ENCODE data around the gene INSL4. TPM values are rescaled to one million over a fixed set of nuclear protein-coding genes. Genes with fewer than 3 reads are reported as not detected.

Gene INSL4
- total RNA-seq, 1 donor from 2014 or later, result not detected

DNA sequence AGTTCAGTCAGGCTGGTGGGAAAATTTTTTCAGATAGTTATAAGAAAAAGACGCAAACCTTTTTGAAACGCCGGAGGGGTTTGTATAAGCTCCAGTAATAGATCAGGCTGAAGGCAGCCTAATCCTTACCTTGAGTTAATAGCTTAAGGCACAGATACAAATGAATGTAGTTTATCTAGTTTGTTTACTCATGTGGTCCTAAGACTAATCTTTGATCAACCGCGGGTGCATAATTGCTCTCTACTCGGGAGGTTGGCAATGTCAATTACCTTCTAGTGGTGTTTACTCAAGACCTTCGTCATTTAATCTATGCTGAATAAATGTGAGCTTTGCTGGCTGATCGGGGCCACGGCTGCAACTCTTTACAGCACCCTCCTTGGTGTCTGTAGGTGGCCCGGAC, 665 bp upstream of the INSL4 start:
- TF ChIP-seq, protein P1, sequence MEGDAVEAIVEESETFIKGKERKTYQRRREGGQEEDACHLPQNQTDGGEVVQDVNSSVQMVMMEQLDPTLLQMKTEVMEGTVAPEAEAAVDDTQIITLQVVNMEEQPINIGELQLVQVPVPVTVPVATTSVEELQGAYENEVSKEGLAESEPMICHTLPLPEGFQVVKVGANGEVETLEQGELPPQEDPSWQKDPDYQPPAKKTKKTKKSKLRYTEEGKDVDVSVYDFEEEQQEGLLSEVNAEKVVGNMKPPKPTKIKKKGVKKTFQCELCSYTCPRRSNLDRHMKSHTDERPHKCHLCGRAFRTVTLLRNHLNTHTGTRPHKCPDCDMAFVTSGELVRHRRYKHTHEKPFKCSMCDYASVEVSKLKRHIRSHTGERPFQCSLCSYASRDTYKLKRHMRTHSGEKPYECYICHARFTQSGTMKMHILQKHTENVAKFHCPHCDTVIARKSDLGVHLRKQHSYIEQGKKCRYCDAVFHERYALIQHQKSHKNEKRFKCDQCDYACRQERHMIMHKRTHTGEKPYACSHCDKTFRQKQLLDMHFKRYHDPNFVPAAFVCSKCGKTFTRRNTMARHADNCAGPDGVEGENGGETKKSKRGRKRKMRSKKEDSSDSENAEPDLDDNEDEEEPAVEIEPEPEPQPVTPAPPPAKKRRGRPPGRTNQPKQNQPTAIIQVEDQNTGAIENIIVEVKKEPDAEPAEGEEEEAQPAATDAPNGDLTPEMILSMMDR (IDR thresholded peaks at IDR 0.05; ENCODE audit: partially characterized antibody, unreplicated experiment), result no peak
- DNase-seq, result no peak
- H3K27me3 Mint-ChIP-seq (ENCODE audit: unreplicated experiment), result no peaks in the 10 kb centered on the region

DNA sequence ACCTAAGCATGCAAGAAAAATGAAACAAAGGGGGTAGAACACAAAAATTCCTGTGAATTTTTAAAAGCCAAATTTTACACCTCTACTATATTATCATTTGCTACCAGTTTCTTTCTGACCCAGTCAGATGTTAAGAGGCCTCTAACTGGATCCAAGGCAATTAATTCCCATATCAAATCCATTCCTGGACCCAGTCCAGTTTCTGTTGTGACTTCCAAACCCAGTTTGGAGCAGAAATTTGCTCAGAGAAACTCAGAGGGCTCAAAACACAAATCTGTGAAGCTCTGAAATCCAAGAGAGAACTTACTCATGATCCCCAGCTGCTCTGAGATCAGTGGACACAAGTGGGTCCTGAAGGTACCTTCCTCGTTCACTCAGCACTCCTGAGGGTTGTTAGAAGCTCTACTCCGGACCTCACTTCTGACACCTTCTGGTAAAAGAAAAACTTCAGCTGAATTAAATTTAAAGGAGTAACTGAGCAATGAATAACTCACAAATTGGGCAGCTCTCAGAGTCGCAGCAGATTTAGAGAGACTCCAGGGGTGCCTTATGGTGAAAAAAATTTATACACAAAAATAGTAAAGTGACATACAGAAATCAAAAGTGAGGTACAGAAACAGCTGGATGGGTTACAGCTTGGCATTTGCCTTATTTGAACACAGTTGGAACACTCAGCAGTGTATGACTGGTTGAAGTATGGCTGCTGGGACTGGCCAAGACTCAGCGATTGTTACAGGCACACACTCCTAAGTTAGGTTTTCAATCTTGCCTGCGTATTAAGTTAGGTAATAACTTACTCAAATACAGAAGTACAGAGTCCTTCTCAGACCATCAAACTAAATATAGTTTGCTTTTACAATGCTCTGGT, 32.4 kb downstream of the INSL4 start:
- H3K27me3 Mint-ChIP-seq (ENCODE audit: unreplicated experiment), result no peaks in the 10 kb centered on the region
- TF ChIP-seq, protein P1 (IDR thresholded peaks at IDR 0.05; ENCODE audit: partially characterized antibody, unreplicated experiment), result no peak
- H3K36me3 Mint-ChIP-seq (ENCODE audit: unreplicated experiment), result no peaks in the 10 kb centered on the region
- H3K4me3 Mint-ChIP-seq (ENCODE audit: unreplicated experiment), result no peak overlapping the region
- no peak for DNase-seq
- peaks cover 3% of the 10 kb centered on the region for H3K9me3 Mint-ChIP-seq (ENCODE audit: unreplicated experiment)
- H3K4me1 Mint-ChIP-seq (ENCODE audit: low read depth, unreplicated experiment), result no peaks in the 10 kb centered on the region
- no peak overlapping the region for H3K27ac Mint-ChIP-seq (ENCODE audit: unreplicated experiment)

More for the DNA sequence above, 665 bp upstream of the INSL4 start:
- Mint-ChIP-seq H3K4me1 (ENCODE audit: low read depth, unreplicated experiment) (no peaks in the 10 kb centered on the region), H3K4me3 (ENCODE audit: unreplicated experiment) (no peak overlapping the region), H3K36me3 (ENCODE audit: unreplicated experiment) (peaks cover 5% of the 10 kb centered on the region), H3K9me3 (ENCODE audit: unreplicated experiment) (no peaks in the 10 kb centered on the region), H3K27ac (ENCODE audit: unreplicated experiment) (no peak overlapping the region)

DNA sequence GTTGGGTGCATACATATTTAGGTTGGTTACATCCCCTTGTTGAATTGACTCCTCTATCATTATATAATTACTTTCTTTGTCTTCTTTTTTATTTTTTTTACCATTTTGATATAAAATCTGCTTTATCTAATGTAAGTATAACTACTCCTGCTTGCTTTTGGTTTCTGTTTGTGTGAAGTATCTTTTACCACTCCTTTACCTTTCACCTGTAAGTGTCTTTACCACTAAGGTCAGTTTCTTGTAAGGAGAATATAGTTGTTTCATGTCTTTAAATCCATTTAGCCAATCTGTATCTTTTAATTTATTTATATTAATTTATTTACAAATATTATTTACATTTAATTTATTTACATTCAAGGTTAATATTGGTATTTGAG, 33.0 kb downstream of the INSL4 start:
- H3K4me3 Mint-ChIP-seq (ENCODE audit: unreplicated experiment), result no peak overlapping the region
- no peak for DNase-seq
- H3K9me3 Mint-ChIP-seq (ENCODE audit: unreplicated experiment), result peaks cover 3% of the 10 kb centered on the region
- no peak overlapping the region for H3K27ac Mint-ChIP-seq (ENCODE audit: unreplicated experiment)
- no peaks in the 10 kb centered on the region for H3K27me3 Mint-ChIP-seq (ENCODE audit: unreplicated experiment)
- TF ChIP-seq, protein P1 (IDR thresholded peaks at IDR 0.05; ENCODE audit: partially characterized antibody, unreplicated experiment), result no peak
- H3K36me3 Mint-ChIP-seq (ENCODE audit: unreplicated experiment), result no peaks in the 10 kb centered on the region
- H3K4me1 Mint-ChIP-seq (ENCODE audit: low read depth, unreplicated experiment), result no peaks in the 10 kb centered on the region

DNA sequence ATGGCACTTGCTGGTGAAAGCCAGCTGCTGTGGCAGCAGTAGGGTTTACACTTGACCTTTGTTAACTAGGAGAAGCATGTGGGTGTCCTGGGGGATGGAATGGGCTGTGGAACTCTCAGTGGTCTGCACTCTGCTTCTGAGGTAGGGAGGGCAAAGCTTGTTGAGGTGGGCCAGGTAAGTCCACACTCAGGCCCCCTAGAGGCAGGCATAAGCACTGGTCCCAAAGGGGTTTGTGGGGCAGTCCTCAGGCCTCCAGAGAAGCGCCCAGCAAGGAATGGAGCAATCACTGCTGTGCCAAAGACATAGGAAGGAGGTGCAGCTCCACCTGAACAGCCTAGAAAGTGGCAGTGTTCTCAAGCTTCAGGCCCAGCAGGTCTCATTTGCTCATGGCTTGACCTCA, 34.7 kb downstream of the INSL4 start:
- H3K4me3 Mint-ChIP-seq (ENCODE audit: unreplicated experiment), result no peak overlapping the region
- no peak overlapping the region for H3K27ac Mint-ChIP-seq (ENCODE audit: unreplicated experiment)
- no peaks in the 10 kb centered on the region for H3K9me3 Mint-ChIP-seq (ENCODE audit: unreplicated experiment)
- DNase-seq, result no peak
- H3K27me3 Mint-ChIP-seq (ENCODE audit: unreplicated experiment), result no peaks in the 10 kb centered on the region
- H3K36me3 Mint-ChIP-seq (ENCODE audit: unreplicated experiment), result no peaks in the 10 kb centered on the region
- no peaks in the 10 kb centered on the region for H3K4me1 Mint-ChIP-seq (ENCODE audit: low read depth, unreplicated experiment)
- TF ChIP-seq, protein P1 (IDR thresholded peaks at IDR 0.05; ENCODE audit: partially characterized antibody, unreplicated experiment), result no peak

DNA sequence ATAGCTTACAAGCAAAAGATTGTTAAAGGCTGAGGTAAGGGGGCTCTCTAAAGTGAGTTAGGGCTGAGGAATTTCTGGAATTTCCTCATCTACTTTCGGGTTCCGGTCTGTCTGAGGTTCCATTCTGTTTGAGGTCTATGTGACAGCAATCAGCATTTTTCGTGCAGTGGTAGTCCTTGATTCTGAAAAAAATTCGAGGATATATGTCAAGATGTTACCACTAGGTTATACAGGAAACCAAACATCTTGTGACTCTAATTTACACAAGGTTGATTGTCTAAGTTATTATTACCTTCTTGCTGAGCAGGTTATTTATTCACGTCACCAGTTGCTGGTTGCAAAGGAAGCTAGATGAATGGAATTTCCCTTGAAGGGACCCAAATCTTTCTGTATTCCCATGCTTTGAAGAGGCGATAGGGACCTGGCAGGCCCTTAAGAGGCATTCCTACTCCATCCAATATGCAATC, 38.1 kb downstream of the INSL4 start:
- no peak overlapping the region for H3K27ac Mint-ChIP-seq (ENCODE audit: unreplicated experiment)
- H3K27me3 Mint-ChIP-seq (ENCODE audit: unreplicated experiment), result no peaks in the 10 kb centered on the region
- H3K4me3 Mint-ChIP-seq (ENCODE audit: unreplicated experiment), result no peak overlapping the region

More for the DNA sequence above, 38.1 kb downstream of the INSL4 start:
- Mint-ChIP-seq H3K9me3 (ENCODE audit: unreplicated experiment) (no peaks in the 10 kb centered on the region), H3K36me3 (ENCODE audit: unreplicated experiment) (no peaks in the 10 kb centered on the region), H3K4me1 (ENCODE audit: low read depth, unreplicated experiment) (no peaks in the 10 kb centered on the region)
- TF ChIP-seq, protein P1 (IDR thresholded peaks at IDR 0.05; ENCODE audit: partially characterized antibody, unreplicated experiment), result no peak
- DNase-seq, result no peak

All from glutamatergic neuron (in vitro differentiated cells).